ENCODE results near the gene CSNK2A2. TPM values are rescaled to one million over a fixed set of nuclear protein-coding genes. Genes with fewer than 3 reads are reported as not detected.

Gene CSNK2A2
- total and polyA plus RNA-seq, 9 of the 15 experiments (the other 6 are each of a cell fraction or from before 2014, with no cell fraction given), result 20.8 to 109 (median 44.7) TPM

GRCh38 chr16:58243528-58244004 is 45.7 kb upstream of the CSNK2A2 start:
- H3K4me3 ChIP-seq, result no peak overlapping the region
- 3% methylated on average over 8 of the region's 8 CpGs for whole genome bisulfite sequencing (ENCODE audit: insufficient coverage, low coverage, missing lambda C conversion rate)
- no TSS peak for BruUV-seq (replicated peaks)
- DNase-seq (ENCODE audit: extremely low read depth in 1 of 4, low spot score in 3 of 4) (peak in 2 of 4 experiments; percentile 50 to 70), FAIRE-seq (peak; percentile 80), ATAC-seq (peak; percentile 89)
- H3K27ac ChIP-seq (ENCODE audit: extremely low read depth, low read depth, low read length), result peak overlapping the region; percentile 41; the same call in 2 of the 3 replicates
- POLR2A ChIA-PET, result interaction anchor here (0.6 to 0.7 kb wide), 2 partner anchors 13 to 16 kb away, joined by 3 to 6 read pairs; no protein-coding TSS in a partner anchor
- H3K4me2 ChIP-seq (ENCODE audit: insufficient read depth, low read length), result peak overlapping the region; percentile 64
- peak overlapping the region; percentile 93 for H2AFZ ChIP-seq (ENCODE audit: low read depth, low read length)
- no peaks in the 10 kb centered on the region for H3K9me1 ChIP-seq (ENCODE audit: control insufficient read depth, insufficient read depth, low read length)
- in situ Hi-C loops (cut with MboI) (no loop called here), intact Hi-C loops (cut with micrococcal nuclease) (loop anchor here (2.0 kb wide), 1 partner anchor 21 kb away; no protein-coding TSS in a partner anchor)
- CTCF ChIA-PET (ENCODE audit: low intra/inter-chr PET ratio), result no interaction called here
- H3K9me3 ChIP-seq (replicated peaks; ENCODE audit: control insufficient read depth, insufficient read depth, low read depth, low read length), result no peaks in the 10 kb centered on the region
- no peaks in the 10 kb centered on the region for H4K20me1 ChIP-seq (replicated peaks; ENCODE audit: control insufficient read depth, insufficient read depth, low read length)
- no peaks in the 10 kb centered on the region for H3K79me2 ChIP-seq (ENCODE audit: control insufficient read depth, insufficient read depth, low read length)
- H3K36me3 ChIP-seq (ENCODE audit: control insufficient read depth, insufficient read depth, low read length), result no peaks in the 10 kb centered on the region
- H3K9ac ChIP-seq (ENCODE audit: insufficient read depth in 1 of 2, low read depth in 2 of 2, low read length in 2 of 2), result peak overlapping the region; percentile 31 to 45; a peak in 3 of 4 replicates
- H3K4me1 ChIP-seq (replicated peaks in 1 of 2; ENCODE audit: control insufficient read depth in 2 of 2, insufficient read depth in 2 of 2, low read length in 2 of 2), result peaks cover 6 to 22% of the 10 kb centered on the region in 2 experiments
- H3K27me3 ChIP-seq (ENCODE audit: control insufficient read depth in 2 of 2, insufficient read depth in 2 of 2, low read length in 2 of 2), result no peaks in the 10 kb centered on the region
- TF ChIP-seq HMGXB4 (CRISPR knock-in tag; IDR thresholded peaks at IDR 0.05) (no peak), ZZZ3 (IDR thresholded peaks at IDR 0.05) (no peak), ASH1L (IDR thresholded peaks at IDR 0.05; ENCODE audit: borderline replicate concordance, low read depth, partially characterized antibody) (no peak), HDAC1 (IDR thresholded peaks at IDR 0.05) (no peak), ATF3 (IDR thresholded peaks at IDR 0.05) (peak; percentile 82), ATF3 (CRISPR knock-in tag; conservative IDR thresholded peaks at IDR 0.05) (no peak), DPF2 (IDR thresholded peaks at IDR 0.05) (peak; percentile 60), SMARCE1 (IDR thresholded peaks at IDR 0.05) (peak; percentile 66; the same call in 1 of the 2 replicates), GATA2 (CRISPR knock-in tag; IDR thresholded peaks at IDR 0.05) (peak; percentile 50), RBM39 (optimal IDR thresholded peaks at IDR 0.05; ENCODE audit: low read depth, low read length) (no peak), PHB (CRISPR knock-in tag; IDR thresholded peaks at IDR 0.05) (no peak), ZBTB12 (CRISPR knock-in tag; IDR thresholded peaks at IDR 0.05) (no peak), YY1 (IDR thresholded peaks at IDR 0.05; ENCODE audit: borderline replicate concordance in 1 of 3, control insufficient read depth in 1 of 3, extremely low read depth in 1 of 3, insufficient read depth in 3 of 3, insufficient read length in 1 of 3, insufficient replicate concordance in 2 of 3, low read depth in 1 of 3, low read length in 2 of 3) (no peak)

Data from K562 (cell line).